Glutamatergic neuron (in vitro differentiated cells): ENCODE data around the gene MSRB3. TPM values are rescaled to one million over a fixed set of nuclear protein-coding genes. Genes with fewer than 3 reads are reported as not detected.

Experiments used
- DNase-seq: peaks from one replicate; pipeline ENCODE4 v3.0.0; 2022
- H3K27ac Mint-ChIP-seq: one replicate; pipeline ENCODE4 v1.8.0; 2020; ENCODE audit warnings: mild to moderate bottlenecking, mixed read lengths, inconsistent platforms; ENCODE audit not compliant: unreplicated experiment
- H3K27me3 Mint-ChIP-seq: one replicate; pipeline ENCODE4 v1.8.0; 2020; ENCODE audit warnings: mild to moderate bottlenecking, moderate library complexity, mixed read lengths, inconsistent platforms; ENCODE audit not compliant: unreplicated experiment
- H3K36me3 Mint-ChIP-seq: one replicate; pipeline ENCODE4 v1.8.0; 2020; ENCODE audit warnings: mild to moderate bottlenecking, mixed read lengths, inconsistent platforms; ENCODE audit not compliant: unreplicated experiment
- H3K4me1 Mint-ChIP-seq: one replicate; pipeline ENCODE4 v1.8.0; 2020; ENCODE audit warnings: mild to moderate bottlenecking, low read depth, mixed read lengths, inconsistent platforms; ENCODE audit not compliant: unreplicated experiment
- H3K4me3 Mint-ChIP-seq: one replicate; pipeline ENCODE4 v1.8.0; 2020; ENCODE audit warnings: mild to moderate bottlenecking, mixed read lengths, inconsistent platforms; ENCODE audit not compliant: unreplicated experiment
- H3K9me3 Mint-ChIP-seq: one replicate; pipeline ENCODE4 v1.8.0; 2020; ENCODE audit warnings: mild to moderate bottlenecking, moderate library complexity, mixed read lengths, inconsistent platforms; ENCODE audit not compliant: unreplicated experiment
- CTCF ChIP-seq: fragments of 200-600 bp; sonication (generic); IDR thresholded peaks from one replicate; pipeline ENCODE4 v1.5.0; 2021; ENCODE audit not compliant: partially characterized antibody, unreplicated experiment
- total RNA-seq: library from RNA; stranded (reverse); fragmentation: NEBNext Ultra II Directional; extraction: Animal tissue kit (Norgen Biotek cat#: 25700); gene quantifications from one replicate; pipeline ENCODE4 v1.2.1, GENCODE V29; 2021; ENCODE audit not compliant: unreplicated experiment

Gene MSRB3
- total RNA-seq, 1 donor from 2014 or later, result 1.6 TPM

GRCh38 chr12:65463082-65463481, 184.6 kb downstream of the MSRB3 start:
- no peaks in the 10 kb centered on the region for H3K4me1 Mint-ChIP-seq
- H3K27me3 Mint-ChIP-seq, result no peaks in the 10 kb centered on the region
- no peaks in the 10 kb centered on the region for H3K36me3 Mint-ChIP-seq
- H3K4me3 Mint-ChIP-seq, result no peak overlapping the region
- DNase-seq, result no peak
- no peaks in the 10 kb centered on the region for H3K9me3 Mint-ChIP-seq
- no peak overlapping the region for H3K27ac Mint-ChIP-seq
- TF ChIP-seq CTCF, result no peak

GRCh38 chr12:65463611-65464010, 185.1 kb downstream of the MSRB3 start:
- no peak for TF ChIP-seq CTCF
- Mint-ChIP-seq H3K36me3 (no peaks in the 10 kb centered on the region), H3K27me3 (no peaks in the 10 kb centered on the region), H3K9me3 (no peaks in the 10 kb centered on the region), H3K4me3 (no peak overlapping the region), H3K4me1 (no peaks in the 10 kb centered on the region), H3K27ac (no peak overlapping the region)
- DNase-seq, result no peak

GRCh38 chr12:65464930-65465329, 186.4 kb downstream of the MSRB3 start:
- H3K4me1 Mint-ChIP-seq, result no peaks in the 10 kb centered on the region
- H3K36me3 Mint-ChIP-seq, result no peaks in the 10 kb centered on the region
- no peaks in the 10 kb centered on the region for H3K9me3 Mint-ChIP-seq
- no peak for TF ChIP-seq CTCF
- H3K27ac Mint-ChIP-seq, result no peak overlapping the region
- DNase-seq, result no peak
- H3K4me3 Mint-ChIP-seq, result no peak overlapping the region
- H3K27me3 Mint-ChIP-seq, result no peaks in the 10 kb centered on the region

- H3K27ac Mint-ChIP-seq, result no peak overlapping the region
- DNase-seq, result no peak
- no peaks in the 10 kb centered on the region for H3K9me3 Mint-ChIP-seq
Observed at GRCh38 chr12:65465766-65466547, 187.5 kb downstream of the MSRB3 start.

More at GRCh38 chr12:65465766-65466547, 187.5 kb downstream of the MSRB3 start:
- H3K4me1 Mint-ChIP-seq, result no peaks in the 10 kb centered on the region
- no peaks in the 10 kb centered on the region for H3K27me3 Mint-ChIP-seq
- no peak for TF ChIP-seq CTCF
- H3K4me3 Mint-ChIP-seq, result no peak overlapping the region
- H3K36me3 Mint-ChIP-seq, result no peaks in the 10 kb centered on the region
